Measurements from ENCODE around the gene CFAP43. TPM values are rescaled to one million over a fixed set of nuclear protein-coding genes. Genes with fewer than 3 reads are reported as not detected.
"Not testable (repeated sequence)": the region's sequence is repeated elsewhere in the genome, so short reads cannot be mapped to it uniquely, and the experiment has no call there.

The CFAP43 gene
- total RNA-seq, 1 donor from 2014 or later: not detected

DNA sequence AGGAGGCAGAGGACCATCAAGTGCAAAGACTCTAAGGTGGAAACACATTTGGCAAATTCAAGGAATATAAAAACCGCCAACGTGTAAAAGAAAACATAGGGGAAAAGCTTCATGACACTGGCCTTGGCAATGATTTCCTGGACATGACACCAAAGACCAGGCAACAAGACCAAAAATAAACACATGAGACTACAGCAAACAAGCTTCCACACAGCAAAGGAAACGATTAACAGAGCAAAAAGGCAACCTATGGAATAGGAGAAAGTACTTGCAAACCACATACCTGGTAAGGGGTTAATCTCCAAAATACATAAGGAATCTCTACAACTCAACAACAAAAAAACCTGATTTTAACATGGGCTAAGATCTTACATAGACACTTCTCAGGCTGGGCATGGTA is 26.0 kb upstream of the CFAP43 start:
- intact Hi-C loops (cut with micrococcal nuclease): no loop called here
- no peak for ATAC-seq
- DNase-seq: no peak

DNA sequence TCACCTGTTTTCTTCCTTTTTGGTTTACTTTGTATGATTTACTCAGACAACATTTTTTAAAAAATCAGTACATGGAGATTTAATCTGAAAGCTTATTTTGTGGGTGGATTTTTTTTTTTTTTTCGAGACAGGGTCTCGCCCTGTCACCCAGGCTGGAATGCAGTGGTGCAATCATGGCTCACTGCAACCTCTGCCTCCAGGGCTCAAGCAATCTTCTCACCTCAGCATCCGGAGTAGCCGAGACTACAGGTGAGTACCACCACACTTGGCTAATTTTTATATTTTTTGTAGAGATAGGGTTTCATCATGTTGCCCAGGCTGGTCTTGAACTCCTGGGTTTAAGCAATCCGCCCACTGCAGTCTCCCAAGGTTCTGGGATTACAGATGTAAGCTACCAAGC is 25.1 kb upstream of the CFAP43 start:
- intact Hi-C loops (cut with micrococcal nuclease): no loop called here
- no peak for ATAC-seq
- DNase-seq: no peak

DNA sequence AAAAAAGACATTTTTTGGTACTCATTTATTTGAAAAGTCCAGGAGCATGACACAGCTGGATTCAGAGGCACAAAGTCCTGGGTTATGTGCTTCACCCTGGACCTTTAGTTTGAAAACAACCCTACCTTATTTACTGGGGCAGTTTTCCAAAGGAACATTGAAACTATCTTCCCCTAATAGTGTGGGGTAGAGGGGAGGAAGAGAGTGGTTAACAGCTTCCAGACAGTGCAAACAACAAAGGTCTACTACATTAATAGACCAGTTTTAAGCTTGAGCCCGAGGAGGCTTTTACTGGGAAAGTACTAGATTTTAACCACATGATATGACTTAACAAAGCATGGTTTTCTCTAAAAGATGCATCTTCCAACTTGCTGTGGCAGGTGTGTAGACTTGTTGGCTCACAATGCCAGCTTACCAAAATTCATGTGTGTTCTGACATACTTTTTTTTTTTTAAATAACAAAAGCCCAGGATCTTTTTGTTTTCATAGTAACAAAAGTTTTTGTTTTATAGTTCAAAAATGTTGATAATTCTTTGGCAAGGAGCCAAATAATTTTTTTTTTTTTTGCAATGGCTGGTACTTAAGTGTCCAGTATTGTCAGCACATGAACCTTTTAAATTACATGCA is 24.3 kb upstream of the CFAP43 start:
- ATAC-seq (no peak), DNase-seq (no peak)
- intact Hi-C loops (cut with micrococcal nuclease): no loop called here

GRCh38 chr10:104255311-104255981 is 23.3 kb upstream of the CFAP43 start:
- DNase-seq (no peak), ATAC-seq (peak; percentile 55)
- intact Hi-C loops (cut with micrococcal nuclease): no loop called here

DNA sequence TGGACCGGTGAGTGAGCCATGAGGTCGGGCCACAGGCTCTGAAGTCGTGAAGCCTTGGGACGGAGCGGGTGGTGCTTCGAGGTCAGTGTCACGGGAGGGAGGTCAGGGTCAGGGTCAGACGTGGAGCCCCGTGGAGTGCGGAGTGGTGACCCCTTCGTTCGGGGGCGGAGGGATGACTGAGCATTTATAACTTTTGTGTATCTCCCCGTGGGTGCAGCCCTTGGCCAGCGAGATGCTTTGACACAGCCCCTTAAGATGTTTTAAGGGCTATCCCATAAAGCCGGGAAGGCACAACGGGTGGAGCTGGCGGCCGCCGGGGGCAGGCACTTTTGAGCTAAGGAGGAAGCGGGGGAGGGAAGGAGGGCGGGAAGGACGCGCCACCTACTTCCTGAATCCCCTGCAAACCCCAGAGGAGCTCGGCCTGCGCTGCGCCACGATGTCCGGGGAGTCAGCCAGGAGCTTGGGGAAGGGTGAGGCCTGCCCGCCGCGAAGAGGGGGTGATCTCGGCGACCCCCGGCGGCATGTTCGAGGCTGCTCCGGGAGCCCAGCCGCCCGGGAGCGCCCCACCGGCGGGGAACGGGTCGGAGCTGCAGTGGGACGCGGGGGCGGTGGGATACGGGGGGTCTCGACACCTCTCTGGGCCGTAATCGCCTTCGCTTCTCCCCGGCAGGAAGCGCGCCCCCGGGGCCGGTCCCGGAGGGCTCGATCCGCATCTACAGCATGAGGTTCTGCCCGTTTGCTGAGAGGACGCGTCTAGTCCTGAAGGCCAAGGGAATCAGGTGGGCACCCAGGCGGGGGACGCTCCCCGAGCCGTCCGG is 22.5 kb upstream of the CFAP43 start, which contains the start of gene GSTO1:
TSS of gene GSTO1 (plus strand) at position 400 of the 818 bp plus-strand sequence. CDS start at position 437, 37 bp downstream.
- DNase-seq (peak; percentile 90), ATAC-seq (peak; percentile 93)
- intact Hi-C loops (cut with micrococcal nuclease): no loop called here

DNA sequence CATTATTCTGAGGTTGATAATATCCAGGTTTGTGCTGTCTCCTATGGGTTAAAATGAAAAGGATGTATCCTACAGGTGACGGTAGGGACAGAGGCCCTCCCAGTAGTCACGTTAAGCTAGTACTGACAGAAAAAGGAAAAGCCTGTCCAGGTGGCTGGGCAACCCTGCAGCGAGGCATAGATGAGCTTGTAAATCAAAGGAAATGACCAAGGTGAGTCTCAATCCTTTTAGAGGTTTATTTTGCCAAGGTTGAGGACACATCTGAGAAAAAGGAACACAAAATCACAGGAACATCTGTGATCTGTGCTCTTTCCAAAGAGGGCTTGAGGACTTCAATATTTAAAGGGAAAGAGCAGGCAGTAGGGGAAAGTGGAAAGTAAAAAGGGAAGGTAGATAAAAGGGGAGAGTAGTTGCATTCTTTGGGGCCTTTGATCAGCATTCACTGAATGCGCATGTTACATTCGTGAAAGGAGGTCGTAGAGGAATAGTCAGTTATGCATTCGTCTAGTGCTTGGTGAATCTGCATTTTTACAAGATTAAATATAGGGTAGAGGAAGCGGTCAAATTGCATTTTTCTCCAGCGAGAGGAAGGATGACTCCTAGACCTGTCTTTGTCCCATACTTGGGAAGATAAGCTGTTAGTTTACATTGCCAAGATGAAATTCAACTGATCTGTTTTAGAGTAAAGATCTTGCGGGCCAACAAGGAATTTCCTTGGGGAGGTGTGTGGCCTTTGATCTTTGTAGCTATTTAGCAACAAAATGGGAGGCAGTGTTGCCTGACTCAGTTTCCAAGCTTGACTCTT is 21.6 kb upstream of the CFAP43 start:
- DNase-seq: no peak
- no peak for ATAC-seq
- intact Hi-C loops (cut with micrococcal nuclease): no loop called here

DNA sequence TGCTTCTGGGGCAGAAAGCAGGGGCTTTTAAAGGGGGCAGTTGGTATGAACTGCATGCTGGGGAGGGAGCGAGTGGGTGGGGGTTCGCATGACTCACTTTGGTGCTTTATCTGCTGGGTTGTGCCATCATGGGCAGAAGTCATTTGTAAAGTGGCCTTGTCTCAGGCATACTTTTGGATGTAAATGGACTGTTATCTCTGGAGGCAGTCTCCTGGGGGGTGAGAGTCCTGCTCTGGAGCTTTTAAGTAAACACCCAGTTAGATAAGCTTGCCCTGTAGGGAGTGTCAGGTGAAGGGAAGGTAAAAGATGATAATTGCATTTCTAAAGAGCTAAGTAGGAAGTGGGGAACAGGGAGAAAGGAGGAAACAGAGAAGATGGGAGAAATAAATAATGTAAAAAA is 20.9 kb upstream of the CFAP43 start:
- DNase-seq: no peak
- intact Hi-C loops (cut with micrococcal nuclease): no loop called here
- no peak for ATAC-seq

DNA sequence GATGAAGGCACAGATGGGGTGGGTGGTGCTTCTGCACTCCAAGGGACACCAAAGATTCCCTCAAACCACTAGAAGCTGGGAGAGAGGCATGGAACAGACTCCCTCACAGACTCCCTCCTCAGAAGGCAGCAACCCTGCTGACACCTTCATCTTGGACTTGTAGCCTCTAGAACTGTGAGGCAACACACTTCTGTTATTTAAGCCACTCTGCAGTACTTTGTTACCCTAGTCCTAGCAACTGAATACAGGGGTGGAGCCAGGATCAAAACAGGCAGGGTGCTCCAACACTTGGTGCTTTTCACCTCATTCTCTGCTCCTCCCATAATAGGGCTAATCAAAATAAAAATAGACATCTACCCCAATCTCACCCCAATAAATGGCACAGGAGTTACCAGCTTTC is 20.2 kb upstream of the CFAP43 start:
- no peak for DNase-seq
- ATAC-seq: no peak
- intact Hi-C loops (cut with micrococcal nuclease): no loop called here

GRCh38 chr10:104251443-104251842 is 19.3 kb upstream of the CFAP43 start:
- DNase-seq: no peak
- intact Hi-C loops (cut with micrococcal nuclease): no loop called here
- ATAC-seq: no peak

DNA sequence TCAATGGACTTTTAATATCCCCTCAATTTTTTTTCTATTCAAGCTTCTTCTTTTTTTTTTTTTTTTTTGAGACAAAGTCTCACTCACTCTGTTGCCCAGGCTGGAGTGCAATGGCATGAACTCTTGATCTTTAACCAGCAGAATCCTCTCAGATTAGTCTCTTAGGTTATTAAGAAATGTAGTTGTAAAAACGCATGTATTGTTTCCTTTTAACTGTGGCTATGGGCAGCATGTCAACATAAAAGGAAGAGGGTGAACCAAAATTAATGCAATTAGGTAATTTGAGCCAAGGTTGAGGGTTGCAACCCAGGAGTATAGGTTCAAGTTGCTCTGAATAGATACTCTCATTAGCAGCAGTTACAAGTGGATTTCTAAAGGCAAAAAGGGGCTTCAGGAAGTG is 18.2 kb upstream of the CFAP43 start:
- ATAC-seq: no peak
- intact Hi-C loops (cut with micrococcal nuclease): no loop called here

GRCh38 chr10:104248931-104249330 is 16.8 kb upstream of the CFAP43 start:
- DNase-seq; intact Hi-C loops (cut with micrococcal nuclease); ATAC-seq: not testable (repeated sequence)

More for the DNA sequence above, 18.2 kb upstream of the CFAP43 start:
- DNase-seq: no peak

DNA sequence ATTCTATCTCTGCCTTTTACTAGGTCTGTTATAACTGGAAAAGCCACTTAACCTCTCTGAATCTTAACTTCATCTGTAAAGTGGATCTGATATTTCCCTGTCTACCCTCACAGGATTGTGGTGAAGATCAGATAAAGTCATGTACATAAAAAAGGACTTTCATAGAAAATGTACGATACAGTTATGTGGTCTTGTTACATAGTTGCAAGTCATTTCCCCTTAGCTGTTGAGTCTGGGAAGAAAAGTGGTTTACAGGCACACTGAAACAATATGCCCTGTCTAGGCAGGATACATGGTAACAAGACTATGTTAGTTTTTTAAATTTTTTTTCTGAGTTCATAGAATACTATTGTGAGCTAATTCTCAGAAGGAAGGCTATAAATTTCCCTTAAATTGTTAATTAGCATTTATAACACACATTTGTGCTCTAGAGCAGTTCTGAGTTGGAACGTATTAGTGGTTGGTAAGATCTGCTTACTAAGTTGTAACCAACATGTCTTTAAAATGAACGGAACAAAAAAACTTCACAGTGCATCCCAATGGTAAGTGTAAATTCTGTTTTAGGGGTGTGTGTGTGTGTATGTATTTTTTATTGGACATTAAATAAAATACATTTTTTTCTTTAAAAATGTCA is 15.5 kb upstream of the CFAP43 start:
- ATAC-seq: no peak
- intact Hi-C loops (cut with micrococcal nuclease): no loop called here
- no peak for DNase-seq

DNA sequence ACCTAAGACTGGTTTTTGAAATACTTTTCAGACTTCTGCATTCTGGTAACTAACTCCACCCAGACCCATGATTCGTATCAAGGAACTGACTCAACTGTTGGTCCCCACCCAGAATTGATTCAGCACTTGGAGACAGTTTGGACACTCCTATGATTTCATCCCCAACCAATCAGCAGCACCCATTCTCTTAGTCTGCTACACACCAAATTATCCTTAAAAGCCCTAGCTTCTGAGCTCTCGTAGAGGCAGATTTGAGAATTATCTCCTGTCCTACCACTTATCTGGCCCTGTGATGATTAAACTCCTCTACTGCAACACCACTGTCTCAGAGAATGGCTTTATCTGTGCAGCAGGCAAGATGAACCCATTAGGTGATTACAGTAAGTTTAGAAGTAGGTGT is 14.8 kb upstream of the CFAP43 start:
- intact Hi-C loops (cut with micrococcal nuclease): no loop called here
- DNase-seq (no peak), ATAC-seq (peak; percentile 78)

DNA sequence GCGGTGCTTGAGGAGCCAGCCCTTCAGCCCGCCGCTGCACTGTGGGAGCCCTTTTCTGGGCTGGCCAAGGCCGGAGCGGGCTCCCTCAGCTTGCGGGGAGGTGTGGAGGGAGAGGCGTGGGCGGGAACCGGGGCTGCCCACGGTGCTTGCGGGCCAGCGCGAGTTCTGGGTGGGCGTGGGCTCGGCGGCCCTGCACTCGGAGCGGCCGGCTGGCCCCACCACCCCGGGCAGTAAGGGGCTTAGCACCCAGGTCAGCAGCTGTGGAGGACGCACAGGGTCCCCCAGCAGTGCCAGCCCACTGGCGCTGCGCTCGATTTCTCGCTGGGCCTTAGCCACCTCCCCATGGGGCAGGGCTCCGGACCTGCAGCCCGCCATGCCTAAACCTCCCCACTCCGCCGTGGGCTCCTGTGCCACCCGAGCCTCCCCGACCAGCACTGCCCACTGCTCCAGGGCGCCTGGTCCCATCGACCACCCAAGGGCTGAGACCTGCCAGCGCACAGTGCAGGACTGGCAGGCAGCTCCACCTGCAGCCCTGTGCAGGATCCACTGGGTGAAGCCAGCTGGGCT is 13.0 kb upstream of the CFAP43 start:
- intact Hi-C loops (cut with micrococcal nuclease): no loop called here
- ATAC-seq (no peak), DNase-seq (no peak)

DNA sequence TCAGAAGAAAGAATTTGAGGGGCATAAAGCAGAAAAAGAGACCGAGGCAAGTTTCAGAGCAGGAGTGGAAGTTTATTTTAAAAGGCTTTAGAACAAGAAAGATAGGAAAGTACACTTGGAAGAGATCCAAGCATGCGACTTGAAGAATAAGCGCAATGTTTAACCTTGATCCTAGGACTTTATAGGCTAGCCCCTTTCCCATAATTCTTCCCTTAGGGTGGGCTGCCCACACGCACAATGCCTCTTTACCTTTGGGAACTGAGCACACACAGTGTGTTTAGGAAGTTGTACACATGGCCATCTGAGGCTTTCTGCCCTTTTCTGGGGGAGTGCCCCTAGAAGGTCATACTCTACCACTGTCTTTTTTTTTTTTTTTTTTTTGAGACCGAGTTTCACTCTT is 11.3 kb upstream of the CFAP43 start:
- intact Hi-C loops (cut with micrococcal nuclease): no loop called here
- no peak for ATAC-seq
- DNase-seq: no peak

DNA sequence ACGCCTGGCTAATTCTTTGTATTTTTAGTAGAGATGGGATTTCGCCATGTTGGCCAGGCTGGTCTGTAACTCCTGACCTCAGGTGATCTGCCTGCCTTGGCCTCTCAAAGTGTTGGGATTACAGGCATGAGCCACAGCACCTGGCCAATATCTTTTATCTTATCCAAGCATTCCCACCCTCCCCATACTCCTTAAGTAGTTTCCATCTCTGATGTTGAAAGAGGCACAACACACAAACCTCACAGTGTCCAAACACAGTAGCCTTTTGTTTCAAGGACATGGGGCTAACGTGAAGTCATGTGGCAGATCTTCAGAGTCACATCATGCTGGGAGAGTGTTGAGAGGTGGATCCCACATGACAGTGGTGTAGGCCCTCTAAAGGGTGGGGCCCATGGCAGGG is 10.8 kb upstream of the CFAP43 start:
- intact Hi-C loops (cut with micrococcal nuclease); ATAC-seq; DNase-seq: not testable (repeated sequence)

DNA sequence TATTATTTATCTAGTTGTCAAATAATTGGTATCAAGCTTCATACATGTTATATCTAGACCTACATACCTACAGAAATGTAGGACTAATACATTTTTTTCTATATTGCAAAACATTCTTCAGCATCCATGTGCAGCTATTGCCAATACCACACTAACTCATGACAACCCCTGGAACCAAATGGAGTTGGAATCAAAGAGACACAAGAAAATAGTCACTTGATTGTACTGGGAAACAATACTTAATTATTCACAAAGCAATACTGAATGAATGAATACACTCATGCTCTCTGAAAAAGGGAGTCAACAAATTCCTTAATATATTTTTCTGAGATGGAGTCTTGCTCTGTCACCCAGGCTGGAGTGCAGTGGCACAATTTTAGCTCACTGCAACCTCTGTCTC is 10.4 kb upstream of the CFAP43 start:
- intact Hi-C loops (cut with micrococcal nuclease): no loop called here
- no peak for DNase-seq
- no peak for ATAC-seq

DNA sequence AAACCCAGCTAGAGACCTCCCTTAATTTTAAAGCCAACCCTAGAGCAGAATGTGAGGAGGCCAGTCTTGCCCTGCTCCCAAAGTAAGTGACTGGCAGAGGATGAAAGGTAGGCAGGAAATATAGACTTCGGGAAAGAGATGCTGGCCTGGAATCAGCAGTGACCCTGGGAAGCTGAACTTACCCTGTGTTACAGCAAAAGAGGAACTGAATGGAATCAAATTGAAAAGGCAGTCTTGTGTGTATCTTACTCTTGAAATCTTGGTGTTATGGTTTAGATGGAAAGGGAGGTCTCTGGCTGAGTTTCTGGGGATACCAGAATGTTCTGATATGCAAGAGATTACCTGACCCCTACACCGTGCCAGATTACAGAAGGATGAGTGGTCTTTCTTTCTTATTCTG is 7.9 kb upstream of the CFAP43 start:
- intact Hi-C loops (cut with micrococcal nuclease): no loop called here
- ATAC-seq (no peak), DNase-seq (no peak)

GRCh38 chr10:104235801-104236200 is 3.6 kb upstream of the CFAP43 start:
- intact Hi-C loops (cut with micrococcal nuclease): loop anchor here (10.0 kb wide), 1 partner anchor 111 kb away; the partner anchor contains the start of gene SFR1
- no peak for DNase-seq
- no peak for ATAC-seq
